T-helper 17 cell (primary cell): ENCODE results near the gene SEPTIN11. TPM values are rescaled to one million over a fixed set of nuclear protein-coding genes. Genes with fewer than 3 reads are reported as not detected.

Experiments
- ATAC-seq: fragments of 150-1000 bp; cut with Tn5 transposase; 2 replicates; pipeline ENCODE4 v1.10.0; 2021; ENCODE audit warnings: mild to moderate bottlenecking, moderate library complexity
- DNase-seq, 3 donors: peaks; one replicate each; pipeline versions ENCODE4 v3.0.0 to v3.0.0-alpha.2; 2020 to 2021
- H3K9me3 ChIP-seq: one replicate; pipeline ENCODE4 v1.7.0; 2013; ENCODE audit warnings: low read length, mild to moderate bottlenecking; ENCODE audit not compliant: control insufficient read depth, poor library complexity, severe bottlenecking
- H3K27ac Mint-ChIP-seq: one replicate; pipeline ENCODE4 v1.8.0; 2022; ENCODE audit warnings: mild to moderate bottlenecking, moderate library complexity, mixed read lengths
- H3K27me3 Mint-ChIP-seq: one replicate; pipeline ENCODE4 v1.8.0; 2022; ENCODE audit warnings: mixed read lengths
- H3K36me3 Mint-ChIP-seq: one replicate; pipeline ENCODE4 v1.8.0; 2022; ENCODE audit warnings: low read depth, mixed read lengths
- H3K4me1 Mint-ChIP-seq: one replicate; pipeline ENCODE4 v1.8.0; 2022; ENCODE audit warnings: mild to moderate bottlenecking, mixed read lengths
- H3K4me3 Mint-ChIP-seq: one replicate; pipeline ENCODE4 v1.8.0; 2022; ENCODE audit warnings: mild to moderate bottlenecking, moderate library complexity, mixed read lengths
- total RNA-seq, 4 donors: library from RNA in 2 of 4; stranded (reverse) in 2 of 4; gene quantifications; one replicate each; pipeline ENCODE4 v1.2.3 and lab custom pipeline; 2022 to 2026

The SEPTIN11 gene
- 10 to 100 TPM; 21.4 to 40.3 TPM for total RNA-seq
- 69.3 to 100 reads per million in 2 donors for total RNA-seq (lab: John Stamatoyannopoulos, UW)

DNA sequence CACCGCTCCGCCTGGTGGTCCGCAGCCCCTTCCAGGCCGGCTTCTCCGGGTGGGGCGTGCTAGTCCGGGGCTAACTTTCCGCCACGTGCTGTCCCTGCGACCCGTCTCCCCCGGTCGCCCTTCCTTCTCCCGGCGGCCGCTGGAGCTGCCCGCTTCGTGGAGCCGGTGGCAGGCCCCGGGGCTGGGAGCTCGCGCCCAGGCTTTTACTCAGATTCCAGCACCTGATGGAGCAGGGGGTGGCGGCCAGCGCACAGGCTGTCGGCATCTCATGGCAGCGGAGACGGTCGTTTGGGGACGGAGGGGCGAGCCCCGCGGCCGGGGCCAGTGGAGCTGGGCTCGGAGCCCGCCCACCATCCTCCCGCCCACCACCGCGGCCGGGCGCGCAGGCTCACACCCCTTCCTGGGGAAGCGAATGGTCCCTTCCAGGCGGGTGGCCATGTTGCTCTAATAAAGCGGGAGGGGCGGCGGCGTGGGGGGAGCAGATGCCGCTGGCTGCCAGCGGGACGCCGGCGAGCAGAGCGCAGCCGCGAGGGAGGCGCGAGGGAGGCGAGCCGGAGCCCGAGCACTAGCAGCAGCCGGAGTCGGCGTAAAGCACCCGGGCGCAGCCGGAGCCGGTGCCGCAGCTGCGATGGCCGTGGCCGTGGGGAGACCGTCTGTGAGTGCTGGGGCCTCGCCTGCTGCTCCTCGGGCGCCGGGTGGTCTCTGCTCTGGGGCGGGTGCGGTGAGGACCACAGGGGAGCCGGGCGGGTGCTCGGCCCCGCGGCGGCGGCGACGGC is at the start of gene SEPTIN11:
TSS of gene SEPTIN11 (plus strand) at position 477 of the 776 bp plus-strand sequence. CDS start at position 629, 152 bp downstream.
- no peaks in the 10 kb centered on the region for H3K9me3 ChIP-seq
- ATAC-seq = peak; percentile 82
- DNase-seq = peak; percentile 75 to 78 (median 76)
- Mint-ChIP-seq H3K27me3 (no peaks in the 10 kb centered on the region), H3K4me3 (peak within 1 kb of the TSS; percentile 94), H3K4me1 (peaks cover 29% of the 10 kb centered on the region), H3K27ac (peak within 1 kb of the TSS; percentile 92), H3K36me3 (no peaks in the 10 kb centered on the region)

DNA sequence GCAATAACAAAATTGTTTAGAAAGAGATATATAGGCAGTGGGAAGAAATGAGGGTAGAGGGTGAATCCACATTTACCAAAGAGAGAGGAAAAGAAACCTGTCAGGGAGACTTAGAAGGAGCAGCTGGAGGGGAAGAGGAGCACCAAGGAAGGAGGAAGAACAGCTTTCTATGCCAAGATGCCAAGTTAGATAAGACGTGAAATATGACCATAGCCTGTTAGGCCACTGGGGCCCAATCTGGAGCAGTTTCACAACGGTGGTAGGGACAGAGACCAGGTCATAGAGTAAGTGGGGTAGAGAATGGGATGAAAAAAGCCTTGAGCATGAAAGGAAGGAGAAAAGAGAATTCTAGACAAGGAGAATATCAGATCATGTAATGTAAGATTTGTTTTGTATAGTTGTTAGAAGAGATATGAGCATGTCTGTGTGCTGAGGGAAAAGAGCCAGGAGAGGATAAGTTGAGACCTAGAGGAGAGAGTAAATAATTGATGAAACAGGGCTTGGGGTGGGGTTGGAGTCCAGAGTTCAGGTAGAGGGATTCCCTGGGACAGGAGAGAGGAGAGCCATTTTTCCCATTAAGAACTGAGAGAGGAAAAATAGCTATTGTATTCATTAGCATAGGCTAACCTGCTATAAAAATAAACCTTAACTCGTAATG is 47.2 kb upstream of the SEPTIN11 start:
- Mint-ChIP-seq H3K4me1 (peaks cover 9% of the 10 kb centered on the region), H3K27ac (no peak overlapping the region), H3K36me3 (peaks cover 6% of the 10 kb centered on the region), H3K4me3 (no peak overlapping the region), H3K27me3 (no peaks in the 10 kb centered on the region)
- ATAC-seq (no peak), DNase-seq (no peak)
- no peaks in the 10 kb centered on the region for H3K9me3 ChIP-seq

DNA sequence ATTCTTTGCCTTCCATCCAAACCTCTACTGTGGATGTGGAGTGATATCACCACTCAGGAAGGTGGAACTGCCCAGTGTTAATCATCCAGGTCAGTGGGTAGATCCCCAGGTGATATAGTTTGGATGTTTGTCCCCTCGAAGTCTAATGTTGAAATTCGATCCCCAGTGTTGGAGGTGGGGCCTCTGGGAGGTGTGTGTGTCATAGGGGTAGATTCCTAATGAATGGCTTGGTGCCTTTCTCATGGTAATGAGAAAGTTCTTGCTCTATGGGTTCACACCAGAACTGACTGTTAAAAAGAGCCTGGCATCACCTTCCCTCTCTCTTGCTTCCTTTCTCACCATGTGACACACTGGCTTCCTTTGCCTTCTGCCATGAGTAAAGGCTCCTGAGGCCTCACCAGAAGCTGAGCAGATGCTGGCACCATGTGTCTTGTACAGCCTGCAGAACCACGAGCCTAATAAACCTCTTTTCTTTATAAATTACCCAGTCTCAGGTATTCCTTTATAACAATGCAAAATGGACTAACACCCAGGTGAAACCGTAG is 44.8 kb upstream of the SEPTIN11 start:
- H3K27ac Mint-ChIP-seq = no peak overlapping the region
- H3K4me3 Mint-ChIP-seq = no peak overlapping the region
- no peaks in the 10 kb centered on the region for H3K4me1 Mint-ChIP-seq
- ATAC-seq = no peak
- no peaks in the 10 kb centered on the region for H3K36me3 Mint-ChIP-seq
- H3K27me3 Mint-ChIP-seq = no peaks in the 10 kb centered on the region
- no peaks in the 10 kb centered on the region for H3K9me3 ChIP-seq
- no peak for DNase-seq

DNA sequence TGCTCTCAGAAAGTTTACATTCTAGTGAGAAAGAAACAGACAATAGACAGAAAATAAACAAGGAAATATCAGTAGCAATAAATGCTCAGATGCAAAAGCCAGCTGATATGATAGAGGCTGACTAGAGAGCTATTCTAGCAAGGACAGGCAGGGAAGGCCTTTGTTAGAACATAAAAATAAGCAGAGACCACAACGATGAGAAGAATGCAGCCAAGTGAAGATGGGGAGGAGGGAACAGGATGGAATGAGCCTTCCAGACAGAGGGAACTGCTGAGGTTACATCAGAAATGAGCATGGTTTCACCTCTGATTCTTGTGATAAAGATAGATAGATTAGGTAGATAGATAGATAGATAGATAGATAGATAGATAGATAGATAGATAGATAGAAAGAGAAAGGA is 44.0 kb upstream of the SEPTIN11 start:
- Mint-ChIP-seq H3K27ac (no peak overlapping the region), H3K4me3 (no peak overlapping the region), H3K36me3 (no peaks in the 10 kb centered on the region), H3K27me3 (no peaks in the 10 kb centered on the region), H3K4me1 (no peaks in the 10 kb centered on the region)
- H3K9me3 ChIP-seq = no peaks in the 10 kb centered on the region
- ATAC-seq = no peak
- DNase-seq = no peak

DNA sequence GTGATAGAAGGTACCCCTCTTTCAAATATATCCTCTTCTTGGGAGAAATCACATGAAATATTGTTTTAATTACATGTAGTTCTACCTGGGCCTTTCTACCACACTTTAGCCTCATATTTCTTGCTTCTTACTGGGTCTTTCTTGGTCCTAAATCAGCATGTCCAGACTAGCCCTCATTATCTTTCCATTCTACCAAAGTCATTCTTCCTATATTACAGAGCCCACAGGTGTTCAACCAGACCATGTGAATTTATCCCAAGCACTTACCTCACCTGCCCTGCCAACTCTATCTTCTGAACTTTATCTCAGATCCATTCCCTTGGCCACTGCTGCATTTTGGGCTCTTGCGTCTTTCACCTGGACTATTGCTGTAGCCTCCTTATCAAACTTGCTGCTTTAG is 39.8 kb upstream of the SEPTIN11 start:
- no peak for DNase-seq
- no peaks in the 10 kb centered on the region for H3K36me3 Mint-ChIP-seq
- no peak for ATAC-seq
- no peak overlapping the region for H3K27ac Mint-ChIP-seq
- no peaks in the 10 kb centered on the region for H3K9me3 ChIP-seq
- H3K4me3 Mint-ChIP-seq = no peak overlapping the region
- H3K27me3 Mint-ChIP-seq = peaks cover 12% of the 10 kb centered on the region
- H3K4me1 Mint-ChIP-seq = peaks cover 2% of the 10 kb centered on the region

DNA sequence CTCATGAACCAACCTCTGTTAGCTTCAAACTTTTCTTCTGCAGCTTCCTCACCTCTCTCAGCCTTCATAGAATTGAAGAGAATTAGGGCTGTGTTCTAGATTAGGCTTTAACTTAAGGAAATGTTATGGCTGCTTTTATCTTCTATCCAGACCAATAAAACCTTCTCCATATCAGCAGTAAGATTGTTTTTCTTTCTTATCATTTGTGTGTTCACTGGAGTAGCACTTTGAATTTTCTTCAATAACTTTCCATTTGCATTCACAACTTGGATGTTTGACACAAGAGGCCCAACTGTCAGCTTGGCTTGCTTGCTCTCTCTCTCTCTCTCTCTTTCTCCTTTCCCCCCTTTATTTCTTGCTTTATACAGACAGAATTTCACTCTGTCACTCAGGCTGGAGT is 28.8 kb upstream of the SEPTIN11 start:
- ATAC-seq (no peak), DNase-seq (no peak)
- peaks cover 4% of the 10 kb centered on the region for H3K27me3 Mint-ChIP-seq
- H3K36me3 Mint-ChIP-seq = no peaks in the 10 kb centered on the region
- H3K9me3 ChIP-seq = no peaks in the 10 kb centered on the region
- no peak overlapping the region for H3K4me3 Mint-ChIP-seq
- H3K4me1 Mint-ChIP-seq = peaks cover 2% of the 10 kb centered on the region
- no peak overlapping the region for H3K27ac Mint-ChIP-seq

DNA sequence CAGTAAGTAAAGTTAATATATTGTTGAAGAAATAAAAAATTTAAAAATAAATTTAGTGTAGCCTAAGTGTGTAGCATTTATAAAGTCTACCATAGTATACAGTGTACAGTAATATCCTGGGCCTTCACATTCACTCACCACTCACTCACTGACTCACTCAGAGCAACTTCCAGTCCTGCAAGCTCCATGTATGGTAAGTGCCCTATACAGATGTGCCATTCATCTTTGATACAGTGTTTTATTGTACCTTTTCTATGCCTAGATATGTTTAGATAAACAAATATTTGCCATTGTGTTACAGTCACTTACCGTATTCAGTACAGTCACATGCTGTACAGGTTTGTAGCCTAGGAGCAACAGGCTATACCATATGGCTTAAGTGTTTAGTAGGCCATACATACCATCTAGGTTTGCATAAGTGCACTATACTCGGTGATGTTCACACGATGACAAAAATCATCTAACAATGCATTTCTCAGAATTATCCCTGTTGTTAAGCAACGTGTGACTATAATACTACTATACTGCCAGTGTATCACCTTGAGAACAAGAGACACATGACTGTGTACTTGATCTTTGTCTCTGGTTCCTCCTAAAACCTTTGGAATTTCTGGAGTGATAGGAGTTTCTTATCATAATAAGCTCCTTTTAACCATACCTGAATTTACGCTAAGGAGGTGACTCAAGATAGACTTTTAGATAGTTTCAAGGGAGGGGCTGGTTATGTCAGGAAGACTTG is 25.8 kb upstream of the SEPTIN11 start:
- Mint-ChIP-seq H3K4me3 (no peak overlapping the region), H3K36me3 (no peaks in the 10 kb centered on the region), H3K27me3 (peaks cover 4% of the 10 kb centered on the region), H3K4me1 (peaks cover 2% of the 10 kb centered on the region), H3K27ac (no peak overlapping the region)
- no peaks in the 10 kb centered on the region for H3K9me3 ChIP-seq
- DNase-seq (no peak), ATAC-seq (no peak)

DNA sequence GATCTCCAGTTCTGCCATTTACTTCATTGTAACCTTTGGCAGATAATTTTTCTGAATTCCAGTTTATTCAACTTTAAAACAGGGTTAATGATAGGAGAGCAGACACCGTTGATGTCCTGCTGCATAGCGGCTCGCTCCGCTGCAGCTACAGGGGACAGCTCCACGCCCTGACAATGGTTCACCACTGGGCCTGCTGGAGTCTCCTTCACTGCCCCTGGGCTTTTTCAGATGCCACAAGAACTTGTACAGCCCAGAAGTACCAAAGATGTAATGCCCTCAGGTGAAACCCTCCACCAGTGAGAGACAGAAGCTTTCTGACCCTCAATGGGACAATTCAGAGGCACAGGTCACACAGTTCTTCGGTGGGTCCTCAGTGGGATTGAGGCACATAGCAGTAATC is 22.7 kb upstream of the SEPTIN11 start:
- no peak overlapping the region for H3K4me3 Mint-ChIP-seq
- ATAC-seq (no peak), DNase-seq (no peak)
- no peaks in the 10 kb centered on the region for H3K4me1 Mint-ChIP-seq
- H3K9me3 ChIP-seq = no peaks in the 10 kb centered on the region
- H3K36me3 Mint-ChIP-seq = no peaks in the 10 kb centered on the region
- peaks cover 12% of the 10 kb centered on the region for H3K27me3 Mint-ChIP-seq
- H3K27ac Mint-ChIP-seq = no peak overlapping the region

DNA sequence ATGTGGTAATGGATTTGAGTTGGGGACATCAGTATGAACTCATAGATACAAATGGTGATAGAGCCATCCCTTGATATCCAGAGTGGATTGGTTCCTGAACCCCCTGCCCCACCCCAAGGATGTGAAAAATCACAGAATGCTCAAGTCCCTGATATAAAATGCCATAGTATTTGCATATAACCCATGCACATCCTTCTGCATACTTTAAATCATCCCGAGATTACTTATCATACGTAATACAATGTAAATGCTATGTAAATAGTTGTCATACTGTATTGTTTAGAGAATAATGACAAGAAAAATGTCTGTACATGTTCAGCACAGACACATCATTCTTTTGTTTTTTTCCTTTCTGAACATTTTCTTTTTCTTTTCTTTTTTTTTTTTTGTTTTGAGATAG is 18.9 kb upstream of the SEPTIN11 start:
- Mint-ChIP-seq H3K4me1 (no peaks in the 10 kb centered on the region), H3K4me3 (no peak overlapping the region), H3K27me3 (peaks cover 15% of the 10 kb centered on the region), H3K27ac (no peak overlapping the region), H3K36me3 (no peaks in the 10 kb centered on the region)
- DNase-seq = no peak
- H3K9me3 ChIP-seq = no peaks in the 10 kb centered on the region
- ATAC-seq = no peak

DNA sequence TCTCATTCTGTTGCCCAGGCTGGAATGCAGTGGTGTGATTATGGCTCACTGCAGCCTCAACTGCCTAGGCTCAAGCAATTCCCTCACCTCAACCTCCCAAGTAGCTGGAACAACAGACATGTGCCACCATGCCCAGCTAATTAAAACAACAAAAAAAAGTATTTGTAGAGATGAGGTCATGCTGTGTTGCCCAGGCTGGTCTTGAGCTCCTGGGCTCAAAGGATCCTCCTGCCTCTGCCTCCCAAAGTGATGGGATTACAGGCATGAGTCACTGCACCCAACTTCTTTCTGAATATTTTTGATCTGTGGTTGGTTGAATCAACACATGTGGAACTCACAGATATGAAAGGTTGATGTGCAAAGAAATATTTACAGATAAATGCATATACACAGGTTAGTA is 18.5 kb upstream of the SEPTIN11 start:
- Mint-ChIP-seq H3K27me3 (peaks cover 15% of the 10 kb centered on the region), H3K36me3 (no peaks in the 10 kb centered on the region), H3K4me1 (no peaks in the 10 kb centered on the region), H3K27ac (no peak overlapping the region), H3K4me3 (no peak overlapping the region)
- no peaks in the 10 kb centered on the region for H3K9me3 ChIP-seq
- no peak for DNase-seq
- ATAC-seq = no peak

DNA sequence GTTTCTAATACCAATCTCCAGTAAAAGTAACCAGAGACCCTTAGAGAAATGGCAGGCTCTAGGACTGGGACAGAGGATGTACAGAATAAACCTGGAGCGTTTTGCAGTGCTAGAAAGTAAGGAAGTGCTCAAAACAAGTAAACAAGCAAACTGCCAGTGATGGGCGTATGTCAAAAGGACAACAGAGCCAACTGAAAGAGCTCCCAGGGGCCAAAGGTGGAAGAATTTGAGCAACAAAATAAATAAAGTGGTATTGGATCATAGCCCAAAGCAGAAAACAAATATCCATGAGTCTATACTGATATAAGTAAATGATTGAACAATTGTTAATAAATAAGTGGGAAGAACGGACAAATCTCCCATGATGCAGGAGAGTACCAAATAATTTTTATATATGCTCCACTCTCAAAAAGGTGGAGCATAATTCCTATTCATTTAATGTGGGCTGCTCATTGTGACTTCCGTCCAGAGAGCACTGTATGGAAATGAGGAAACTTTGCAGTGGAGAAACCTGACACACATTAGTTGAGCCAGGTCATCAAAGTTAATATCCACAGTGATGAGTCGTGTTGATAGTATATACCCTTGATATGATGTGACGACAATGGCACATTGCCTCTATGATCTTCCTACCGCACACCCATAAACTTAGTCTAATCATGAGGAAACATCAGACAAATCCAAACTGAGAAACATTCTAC is 17.8 kb upstream of the SEPTIN11 start:
- H3K4me1 Mint-ChIP-seq = peaks cover under 1% of the 10 kb centered on the region

DNA sequence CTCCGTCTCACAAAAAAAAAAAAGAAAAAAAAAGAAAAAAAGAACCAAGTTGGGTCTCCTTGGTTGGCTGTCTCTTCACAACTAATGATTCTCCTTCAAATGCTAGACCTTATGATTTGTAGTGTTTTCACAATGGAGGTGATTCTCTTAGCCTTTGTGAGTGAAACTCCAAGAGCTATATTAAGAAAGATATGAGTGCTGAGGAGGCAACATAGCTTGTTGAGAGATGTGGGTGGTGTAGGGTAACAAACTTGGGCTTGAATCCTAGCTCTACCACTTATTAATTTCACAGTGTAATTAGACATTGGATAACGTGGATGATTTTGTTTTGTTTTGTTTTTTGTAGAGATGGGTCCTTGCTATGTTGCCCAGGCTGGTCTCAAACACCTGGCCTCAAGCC is 10.4 kb upstream of the SEPTIN11 start:
- no peak for DNase-seq
- no peak overlapping the region for H3K4me3 Mint-ChIP-seq
- no peak overlapping the region for H3K27ac Mint-ChIP-seq
- no peak for ATAC-seq
- peaks cover 12% of the 10 kb centered on the region for H3K27me3 Mint-ChIP-seq
- no peaks in the 10 kb centered on the region for H3K9me3 ChIP-seq
- H3K4me1 Mint-ChIP-seq = peaks cover 4% of the 10 kb centered on the region
- no peaks in the 10 kb centered on the region for H3K36me3 Mint-ChIP-seq

More for the DNA sequence above, 17.8 kb upstream of the SEPTIN11 start:
- H3K27me3 Mint-ChIP-seq = peaks cover 19% of the 10 kb centered on the region
- H3K27ac Mint-ChIP-seq = no peak overlapping the region
- H3K9me3 ChIP-seq = no peaks in the 10 kb centered on the region
- no peaks in the 10 kb centered on the region for H3K36me3 Mint-ChIP-seq
- DNase-seq (no peak), ATAC-seq (no peak)
- no peak overlapping the region for H3K4me3 Mint-ChIP-seq
